Anterior cingulate cortex (tissue), 58 donors: ENCODE measurements around the gene NUP42.
"Not testable (repeated sequence)": the region's sequence is repeated elsewhere in the genome, so short reads cannot be mapped to it uniquely, and the experiment has no call there.

Source experiments
- DNase-seq, 58 donors: peaks; one replicate each; lab custom pipeline; 2025; lab: John Stamatoyannopoulos, UW

The NUP42 gene

GRCh38 chr7:23197745-23198144, 15.9 kb downstream of the NUP42 start:
- DNase-seq: not testable (repeated sequence)

GRCh38 chr7:23200331-23200730, 18.5 kb downstream of the NUP42 start:
- no peak for DNase-seq

GRCh38 chr7:23204241-23204640, 22.4 kb downstream of the NUP42 start:
- no peak for DNase-seq

- DNase-seq: no peak
Measured at GRCh38 chr7:23205577-23205908, 23.7 kb downstream of the NUP42 start.

- no peak for DNase-seq
Measured at GRCh38 chr7:23205909-23206767, 24.3 kb downstream of the NUP42 start.

GRCh38 chr7:23207021-23207420, 25.2 kb downstream of the NUP42 start:
- DNase-seq: no peak

- DNase-seq: no peak
Measured at GRCh38 chr7:23207884-23208283, 26.0 kb downstream of the NUP42 start.

- DNase-seq: no peak
Measured at GRCh38 chr7:23208316-23208715, 26.5 kb downstream of the NUP42 start.

GRCh38 chr7:23210506-23210905, 28.7 kb downstream of the NUP42 start:
- DNase-seq: no peak

- no peak for DNase-seq
Measured at GRCh38 chr7:23211589-23211988, 29.7 kb downstream of the NUP42 start.

GRCh38 chr7:23212395-23212794, 30.5 kb downstream of the NUP42 start:
- DNase-seq: no peak

GRCh38 chr7:23212841-23213240, 31.0 kb downstream of the NUP42 start:
- no peak for DNase-seq

- no peak for DNase-seq
Measured at GRCh38 chr7:23213755-23214154, 31.9 kb downstream of the NUP42 start.

GRCh38 chr7:23214423-23214822, 32.6 kb downstream of the NUP42 start:
- no peak for DNase-seq

GRCh38 chr7:23214938-23215337, 33.1 kb downstream of the NUP42 start:
- DNase-seq: no peak

GRCh38 chr7:23216021-23216420, 34.2 kb downstream of the NUP42 start:
- peak in 36 of 58 donors; percentile 8 to 67 (median 29) for DNase-seq

GRCh38 chr7:23218196-23218595, 36.3 kb downstream of the NUP42 start:
- no peak for DNase-seq

GRCh38 chr7:23220690-23221305, 39.0 kb downstream of the NUP42 start:
- no peak for DNase-seq

GRCh38 chr7:23222439-23223030, 40.7 kb downstream of the NUP42 start:
- DNase-seq: peak in 2 of 58 donors; percentile 9 to 24

GRCh38 chr7:23224364-23224763, 42.5 kb downstream of the NUP42 start:
- DNase-seq: not testable (repeated sequence)

- DNase-seq: peak in 38 of 58 donors; percentile 8 to 77 (median 40)
Measured at GRCh38 chr7:23226844-23227450, 45.1 kb downstream of the NUP42 start.
